ENCODE results near the gene SAC3D1.
"Not testable (repeated sequence)": the region's sequence is repeated elsewhere in the genome, so short reads cannot be mapped to it uniquely, and the experiment has no call there.

Gene SAC3D1

GRCh38 chr11:64999478-64999877, 41.5 kb upstream of the SAC3D1 start:
- DNase-seq (ENCODE audit: extremely low spot score): no peak
- no peak for TF ChIP-seq CTCF (IDR thresholded peaks at IDR 0.05; ENCODE audit: control extremely low read depth, extremely low read depth, low read depth, missing control alignments)
- ChIA-PET CTCF (interaction anchor here (1.0 to 6.2 kb wide), 4 partner anchors 13 to 250 kb away, joined by 3 to 34 read pairs (median 3); partner anchors contain the start of gene ARL2), POLR2A (no interaction called here)

- TF ChIP-seq CTCF (IDR thresholded peaks at IDR 0.05; ENCODE audit: control extremely low read depth, extremely low read depth, low read depth, missing control alignments): no peak
- ChIA-PET CTCF (interaction anchor here (1.3 to 3.0 kb wide), 3 partner anchors 11 to 114 kb away, joined by 3 to 18 read pairs (median 4); partner anchors contain the start of genes ARL2 and ZNHIT2), POLR2A (no interaction called here)
- no peak for DNase-seq (ENCODE audit: extremely low spot score)
These were observed 38.3 kb upstream of the SAC3D1 start for GRCh38 chr11:65002706-65003105.

- no peak for DNase-seq (ENCODE audit: extremely low spot score)
- ChIA-PET CTCF (interaction anchor here (1.3 to 3.0 kb wide), 2 partner anchors 11 to 114 kb away, joined by 4 to 18 read pairs; partner anchors contain the start of genes ARL2 and ZNHIT2), POLR2A (no interaction called here)
- TF ChIP-seq CTCF (IDR thresholded peaks at IDR 0.05; ENCODE audit: control extremely low read depth, extremely low read depth, low read depth, missing control alignments): no peak
These were observed 37.7 kb upstream of the SAC3D1 start for GRCh38 chr11:65003282-65003681.

- POLR2A ChIA-PET: not testable (repeated sequence)
- CTCF ChIA-PET: interaction anchor here (1.3 to 3.0 kb wide), 3 partner anchors 10 to 113 kb away, joined by 4 to 18 read pairs (median 17); partner anchors contain the start of genes ARL2 and ZNHIT2
These were observed 37.0 kb upstream of the SAC3D1 start for GRCh38 chr11:65003968-65004367.

GRCh38 chr11:65008016-65008415, 33.0 kb upstream of the SAC3D1 start:
- ChIA-PET POLR2A (no interaction called here), CTCF (interaction anchor here (1.1 kb wide), 1 partner anchor 172 kb away, joined by 3 read pairs; no protein-coding TSS in a partner anchor)
- DNase-seq (ENCODE audit: extremely low spot score): no peak
- no peak for TF ChIP-seq CTCF (IDR thresholded peaks at IDR 0.05; ENCODE audit: control extremely low read depth, extremely low read depth, low read depth, missing control alignments)

More at GRCh38 chr11:65003968-65004367, 37.0 kb upstream of the SAC3D1 start:
- not testable (repeated sequence) for DNase-seq (ENCODE audit: extremely low spot score)

- no peak for DNase-seq (ENCODE audit: extremely low spot score)
- TF ChIP-seq CTCF (IDR thresholded peaks at IDR 0.05; ENCODE audit: control extremely low read depth, extremely low read depth, low read depth, missing control alignments): no peak
- ChIA-PET POLR2A (no interaction called here), CTCF (interaction anchor here (0.8 kb wide), 1 partner anchor 12 kb away, joined by 3 read pairs; the partner anchor contains the start of gene BATF2)
These were observed 32.1 kb upstream of the SAC3D1 start for GRCh38 chr11:65008873-65009272.

- ChIA-PET CTCF (interaction anchor here (0.6 to 6.1 kb wide), 57 partner anchors 8 to 338 kb away, joined by 3 to 75 read pairs (median 5); partner anchors contain the start of genes ATG2A, BATF2, CAPN1 and CDC42BPG), POLR2A (interaction anchor here (1.2 to 1.4 kb wide), 2 partner anchors 97 to 109 kb away, joined by 3 to 4 read pairs; partner anchors contain the start of genes FAU and MRPL49)
- TF ChIP-seq CTCF (IDR thresholded peaks at IDR 0.05; ENCODE audit: control extremely low read depth, extremely low read depth, low read depth, missing control alignments): peak; percentile 90
- DNase-seq (ENCODE audit: extremely low spot score): peak; percentile 95
These were observed 27.7 kb upstream of the SAC3D1 start for GRCh38 chr11:65013130-65013887.

All from GM10248 (cell line).